ENCODE results near the gene RAI1.
A peak's percentile ranks its signal among the peaks of the same experiment; 100 is the strongest.

The RAI1 gene

GRCh38 chr17:17721140-17721668 lies 39.9 kb downstream of the RAI1 start:
- no peak for DNase-seq

- DNase-seq = no peak
These were observed 41.0 kb downstream of the RAI1 start for GRCh38 chr17:17722081-17722905.

- no peak for DNase-seq
These were observed 41.7 kb downstream of the RAI1 start for GRCh38 chr17:17722906-17723353.

GRCh38 chr17:17723354-17724261 lies 42.4 kb downstream of the RAI1 start:
- DNase-seq = no peak

GRCh38 chr17:17724307-17725010 lies 43.2 kb downstream of the RAI1 start:
- DNase-seq = peak; percentile 50

- no peak for DNase-seq
These were observed 43.9 kb downstream of the RAI1 start for GRCh38 chr17:17725011-17725751.

- no peak for DNase-seq
These were observed 44.6 kb downstream of the RAI1 start for GRCh38 chr17:17725752-17726457.

GRCh38 chr17:17726458-17727060 lies 45.3 kb downstream of the RAI1 start:
- DNase-seq = no peak

GRCh38 chr17:17727111-17727659 lies 45.9 kb downstream of the RAI1 start:
- DNase-seq = no peak

- DNase-seq = no peak
These were observed 46.9 kb downstream of the RAI1 start for GRCh38 chr17:17728146-17728545.

- no peak for DNase-seq
These were observed 47.4 kb downstream of the RAI1 start for GRCh38 chr17:17728550-17729251.

GRCh38 chr17:17729620-17730249 lies 48.5 kb downstream of the RAI1 start:
- peak; percentile 41 for DNase-seq

GRCh38 chr17:17730250-17730935 lies 49.1 kb downstream of the RAI1 start:
- DNase-seq = no peak

GRCh38 chr17:17732444-17732843 lies 51.2 kb downstream of the RAI1 start:
- DNase-seq = no peak

- DNase-seq = no peak
These were observed 51.8 kb downstream of the RAI1 start for GRCh38 chr17:17732892-17733670.

- DNase-seq = no peak
These were observed 55.2 kb downstream of the RAI1 start for GRCh38 chr17:17736205-17737183.
